Fibroblast of the conjunctiva (primary cell): ENCODE measurements around the gene OLIG2.

Experiments used
- DNase-seq: peaks from one replicate; pipeline ENCODE4 v3.0.0-alpha.2; 2010; ENCODE audit warnings: low read depth

Gene OLIG2

DNA sequence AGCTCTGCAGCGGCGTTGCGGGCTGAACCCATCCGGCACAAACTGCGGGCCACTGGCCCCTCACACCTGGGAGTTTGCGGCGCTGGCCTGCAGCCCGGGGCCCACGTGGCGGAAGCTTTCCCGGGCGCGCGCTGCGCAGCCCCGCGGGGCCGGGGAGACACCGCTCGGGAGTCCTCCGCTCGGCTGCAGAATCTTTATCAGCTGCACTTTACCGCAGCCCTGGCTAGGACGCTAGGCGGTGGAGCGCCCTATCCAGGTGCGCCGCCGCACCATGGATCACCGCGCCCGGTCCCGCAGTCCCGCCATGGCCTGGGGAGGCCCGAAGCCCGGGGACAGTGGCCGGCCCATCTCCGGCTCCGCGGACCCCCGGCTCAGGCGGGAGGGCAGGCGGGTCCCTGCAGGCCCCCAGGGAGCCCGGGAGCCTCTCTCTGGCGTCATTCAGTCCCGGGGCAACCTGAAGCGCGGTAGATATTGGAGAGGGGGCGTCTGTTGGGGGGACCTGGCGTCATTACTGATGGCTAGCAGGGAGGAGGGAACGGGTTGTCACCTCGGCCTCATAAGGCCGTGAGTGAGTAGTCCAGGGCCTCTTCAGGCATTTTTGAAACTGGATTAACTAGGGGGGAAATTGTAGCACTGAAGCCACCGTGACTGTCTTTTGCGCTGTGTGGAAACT, 5.7 kb upstream of the OLIG2 start:
- no peak for DNase-seq

GRCh38 chr21:33020558-33021100, 5.1 kb upstream of the OLIG2 start:
- no peak for DNase-seq

GRCh38 chr21:33021150-33021549, 4.6 kb upstream of the OLIG2 start:
- DNase-seq, result no peak

DNA sequence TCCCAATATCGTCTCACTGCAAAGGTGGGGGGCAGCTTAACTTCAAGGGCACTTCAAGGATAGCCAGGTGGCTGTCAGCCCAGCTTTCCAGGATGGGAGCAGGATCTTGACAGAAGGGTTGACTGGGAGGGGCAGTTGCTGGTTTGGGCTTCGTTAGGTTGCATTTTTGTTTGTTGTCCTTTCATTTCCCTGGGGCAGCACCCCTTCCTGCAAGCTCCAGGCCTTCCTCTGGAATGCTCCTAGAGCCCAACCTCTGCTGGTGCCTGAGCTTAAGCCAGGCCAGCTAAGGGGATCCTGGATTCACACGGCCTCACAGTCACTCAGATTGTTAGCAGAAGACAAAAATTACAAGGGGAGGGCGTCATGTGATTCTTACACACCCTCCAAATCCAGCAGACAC, 4.1 kb upstream of the OLIG2 start:
- no peak for DNase-seq

GRCh38 chr21:33022489-33022827, 3.3 kb upstream of the OLIG2 start:
- DNase-seq, result no peak

DNA sequence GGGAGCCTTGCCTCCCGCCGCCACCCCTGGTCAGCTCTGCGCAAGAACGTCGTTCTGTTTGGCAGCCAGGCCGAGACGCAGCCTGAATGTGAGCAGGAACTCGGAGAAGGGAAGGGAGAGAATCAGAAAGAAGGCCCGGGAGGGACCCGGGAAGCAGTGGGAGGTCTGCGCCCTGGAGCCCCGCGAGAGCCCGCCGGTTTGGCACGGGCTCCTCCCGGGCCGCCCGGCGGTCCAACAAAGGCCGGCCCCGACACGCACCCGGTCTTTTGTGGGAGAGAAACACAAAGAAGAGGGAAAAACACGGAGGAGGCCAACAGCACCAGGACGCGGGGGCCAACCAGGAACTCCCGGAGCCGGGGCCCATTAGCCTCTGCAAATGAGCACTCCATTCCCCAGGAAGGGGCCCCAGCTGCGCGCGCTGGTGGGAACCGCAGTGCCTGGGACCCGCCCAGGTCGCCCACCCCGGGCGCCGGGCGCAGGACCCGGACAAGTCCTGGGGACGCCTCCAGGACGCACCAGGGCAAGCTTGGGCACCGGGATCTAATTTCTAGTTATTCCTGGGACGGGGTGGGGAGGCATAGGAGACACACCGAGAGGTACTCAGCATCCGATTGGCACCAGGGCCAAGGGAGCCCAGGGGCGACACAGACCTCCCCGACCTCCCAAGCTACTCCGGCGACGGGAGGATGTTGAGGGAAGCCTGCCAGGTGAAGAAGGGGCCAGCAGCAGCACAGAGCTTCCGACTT, 2.7 kb upstream of the OLIG2 start:
- no peak for DNase-seq

GRCh38 chr21:33023574-33024200, 2.0 kb upstream of the OLIG2 start:
- no peak for DNase-seq

- no peak for DNase-seq
These were observed 1.3 kb upstream of the OLIG2 start for GRCh38 chr21:33024201-33025103.

GRCh38 chr21:33025106-33025488, 638 bp upstream of the OLIG2 start:
- DNase-seq, result no peak

GRCh38 chr21:33026443-33026858, 716 bp downstream of the OLIG2 start:
- no peak for DNase-seq

GRCh38 chr21:33026878-33027400, 1.2 kb downstream of the OLIG2 start:
- no peak for DNase-seq

GRCh38 chr21:33027401-33028286, 1.9 kb downstream of the OLIG2 start:
- DNase-seq, result no peak

DNA sequence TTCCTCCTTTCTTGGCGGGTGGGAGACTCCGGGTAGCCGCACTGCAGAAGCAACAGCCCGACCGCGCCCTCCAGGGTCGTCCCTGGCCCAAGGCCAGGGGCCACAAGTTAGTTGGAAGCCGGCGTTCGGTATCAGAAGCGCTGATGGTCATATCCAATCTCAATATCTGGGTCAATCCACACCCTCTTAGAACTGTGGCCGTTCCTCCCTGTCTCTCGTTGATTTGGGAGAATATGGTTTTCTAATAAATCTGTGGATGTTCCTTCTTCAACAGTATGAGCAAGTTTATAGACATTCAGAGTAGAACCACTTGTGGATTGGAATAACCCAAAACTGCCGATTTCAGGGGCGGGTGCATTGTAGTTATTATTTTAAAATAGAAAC, 2.5 kb downstream of the OLIG2 start:
- DNase-seq, result no peak

DNA sequence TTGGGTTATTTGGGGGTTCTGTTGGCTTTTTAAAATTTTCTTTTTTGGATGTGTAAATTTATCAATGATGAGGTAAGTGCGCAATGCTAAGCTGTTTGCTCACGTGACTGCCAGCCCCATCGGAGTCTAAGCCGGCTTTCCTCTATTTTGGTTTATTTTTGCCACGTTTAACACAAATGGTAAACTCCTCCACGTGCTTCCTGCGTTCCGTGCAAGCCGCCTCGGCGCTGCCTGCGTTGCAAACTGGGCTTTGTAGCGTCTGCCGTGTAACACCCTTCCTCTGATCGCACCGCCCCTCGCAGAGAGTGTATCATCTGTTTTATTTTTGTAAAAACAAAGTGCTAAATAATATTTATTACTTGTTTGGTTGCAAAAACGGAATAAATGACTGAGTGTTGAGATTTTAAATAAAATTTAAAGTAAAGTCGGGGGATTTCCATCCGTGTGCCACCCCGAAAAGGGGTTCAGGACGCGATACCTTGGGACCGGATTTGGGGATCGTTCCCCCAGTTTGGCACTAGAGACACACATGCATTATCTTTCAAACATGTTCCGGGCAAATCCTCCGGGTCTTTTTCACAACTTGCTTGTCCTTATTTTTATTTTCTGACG, 3.1 kb downstream of the OLIG2 start:
- no peak for DNase-seq

DNA sequence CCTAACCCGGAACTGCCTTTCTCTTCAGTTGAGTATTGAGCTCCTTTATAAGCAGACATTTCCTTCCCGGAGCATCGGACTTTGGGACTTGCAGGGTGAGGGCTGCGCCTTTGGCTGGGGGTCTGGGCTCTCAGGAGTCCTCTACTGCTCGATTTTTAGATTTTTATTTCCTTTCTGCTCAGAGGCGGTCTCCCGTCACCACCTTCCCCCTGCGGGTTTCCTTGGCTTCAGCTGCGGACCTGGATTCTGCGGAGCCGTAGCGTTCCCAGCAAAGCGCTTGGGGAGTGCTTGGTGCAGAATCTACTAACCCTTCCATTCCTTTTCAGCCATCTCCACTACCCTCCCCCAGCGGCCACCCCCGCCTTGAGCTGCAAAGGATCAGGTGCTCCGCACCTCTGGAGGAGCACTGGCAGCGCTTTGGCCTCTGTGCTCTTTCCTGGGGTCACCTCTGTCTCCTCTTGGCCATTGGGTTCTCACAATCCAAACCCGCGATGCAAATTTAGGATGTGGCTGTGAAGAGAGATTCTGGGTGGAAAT, 3.7 kb downstream of the OLIG2 start:
- no peak for DNase-seq

GRCh38 chr21:33029975-33030461, 4.3 kb downstream of the OLIG2 start:
- DNase-seq, result no peak

- no peak for DNase-seq
These were observed 4.9 kb downstream of the OLIG2 start for GRCh38 chr21:33030633-33031032.

DNA sequence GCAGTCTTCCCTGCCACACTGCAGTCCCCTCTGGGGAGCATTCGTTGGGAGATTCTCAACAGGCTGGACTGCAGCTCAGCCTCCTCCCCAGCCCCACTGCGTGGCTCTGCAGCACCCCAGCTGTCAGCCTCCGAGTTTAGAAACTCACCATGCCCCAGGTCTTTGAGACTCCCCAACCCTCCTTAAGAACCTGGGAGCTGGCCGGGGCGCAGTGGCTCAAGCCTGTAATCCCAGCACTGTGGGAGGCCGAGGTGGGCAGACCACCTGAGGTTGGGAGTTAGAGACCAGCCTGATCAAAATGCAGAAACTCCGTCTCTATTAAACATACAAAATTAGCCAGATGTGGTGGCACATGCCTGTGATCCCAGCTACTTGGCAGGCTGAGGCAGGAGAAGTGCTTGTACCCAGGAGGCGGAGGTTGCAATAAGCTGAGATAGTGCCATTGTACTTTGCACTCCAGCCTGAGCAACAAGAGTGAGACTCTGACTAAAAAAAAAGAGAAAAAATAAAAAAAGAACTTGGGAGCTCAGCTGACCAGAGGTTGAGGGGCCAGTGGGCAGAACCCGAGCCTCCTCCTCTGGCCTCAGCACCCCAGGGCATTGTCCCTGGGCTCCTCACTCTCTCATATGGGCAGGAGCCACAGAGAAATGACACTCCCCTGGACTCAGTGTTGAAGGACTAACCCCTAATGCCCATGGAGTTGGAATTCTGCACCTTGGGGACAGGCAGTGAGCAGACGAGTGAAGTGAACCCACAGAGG, 5.6 kb downstream of the OLIG2 start:
- DNase-seq, result no peak

DNA sequence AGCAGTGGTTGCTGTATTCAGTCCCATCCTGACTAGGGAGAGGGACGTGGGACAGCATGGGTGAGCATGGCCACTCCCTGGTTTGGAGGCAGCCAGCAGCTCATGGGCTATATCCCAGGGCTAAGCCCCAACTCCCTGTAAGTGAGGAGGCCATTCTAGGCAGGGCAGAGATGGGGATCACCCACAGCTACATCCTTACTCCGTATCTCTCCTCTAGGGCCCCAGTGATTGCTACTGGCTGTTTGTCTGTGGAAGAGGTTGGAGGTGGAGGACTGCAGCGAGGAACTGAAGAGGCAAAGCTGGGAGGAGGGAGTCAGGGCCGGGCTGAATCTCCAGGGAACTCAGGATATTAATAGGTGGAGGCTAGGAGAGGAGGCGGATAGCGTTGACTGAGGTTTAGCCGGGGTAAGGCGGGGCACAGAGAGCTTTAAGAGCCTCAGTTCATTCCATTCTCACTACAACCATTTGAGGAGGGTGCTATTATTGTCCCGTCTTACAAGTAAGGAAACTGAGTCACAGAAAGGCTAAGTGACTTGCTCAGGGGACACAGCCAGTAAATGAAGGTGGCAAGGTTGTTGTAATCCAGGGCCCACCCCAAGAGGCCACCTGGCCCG, 6.8 kb downstream of the OLIG2 start:
- no peak for DNase-seq
